ENCODE data around the gene BABAM2. TPM values are rescaled to one million over a fixed set of nuclear protein-coding genes. Genes with fewer than 3 reads are reported as not detected.

BABAM2 gene
- total RNA-seq, 2 experiments from 2014 or later, result 19.7 to 33.2 TPM

DNA sequence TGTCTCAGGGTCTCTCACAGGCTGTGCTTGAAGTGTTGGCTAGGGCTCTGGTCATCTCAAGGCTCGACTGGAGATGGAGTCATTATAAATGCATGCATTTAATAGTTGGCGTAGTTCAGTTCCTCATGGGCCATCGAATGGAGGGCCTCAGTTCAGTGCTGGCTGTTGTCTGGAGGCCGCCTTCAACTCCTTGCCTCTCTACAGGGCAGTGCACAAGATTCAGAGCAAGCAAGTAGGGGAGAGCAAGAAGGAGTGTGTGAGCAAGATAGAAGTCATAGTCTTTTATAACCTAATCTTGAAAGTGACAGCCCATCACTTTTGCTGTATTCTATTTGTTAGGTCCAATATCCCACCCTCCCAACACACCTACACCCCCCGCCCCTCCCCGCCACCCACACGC lies 137.5 kb downstream of the BABAM2 start:
- Histone ChIP-seq H3K36me3 (ENCODE audit: insufficient read depth, low read length) (no peaks in the 10 kb centered on the region), H3K79me2 (ENCODE audit: insufficient read depth, low read depth, low read length) (no peaks in the 10 kb centered on the region), H3K4me2 (ENCODE audit: low read length) (no peak overlapping the region), H3K4me3 (ENCODE audit: low read depth, low read length, poor library complexity, severe bottlenecking) (no peak overlapping the region), H3K9me2 (ENCODE audit: insufficient read depth, low read length) (no peaks in the 10 kb centered on the region), H4K20me1 (ENCODE audit: insufficient read depth, low read length) (no peaks in the 10 kb centered on the region), H3K9me3 (ENCODE audit: low read length) (no peaks in the 10 kb centered on the region), H3K4me1 (ENCODE audit: insufficient read depth, low read length, poor library complexity, severe bottlenecking) (no peaks in the 10 kb centered on the region), H3K27ac (ENCODE audit: low read depth, low read length, poor library complexity, severe bottlenecking) (no peak overlapping the region), H2AFZ (ENCODE audit: low read length) (no peak overlapping the region)
- no peak for TF ChIP-seq EZH2phosphoT487 (IDR thresholded peaks at IDR 0.05; ENCODE audit: borderline replicate concordance, low read depth, low read length)
- TF ChIP-seq, protein P1, sequence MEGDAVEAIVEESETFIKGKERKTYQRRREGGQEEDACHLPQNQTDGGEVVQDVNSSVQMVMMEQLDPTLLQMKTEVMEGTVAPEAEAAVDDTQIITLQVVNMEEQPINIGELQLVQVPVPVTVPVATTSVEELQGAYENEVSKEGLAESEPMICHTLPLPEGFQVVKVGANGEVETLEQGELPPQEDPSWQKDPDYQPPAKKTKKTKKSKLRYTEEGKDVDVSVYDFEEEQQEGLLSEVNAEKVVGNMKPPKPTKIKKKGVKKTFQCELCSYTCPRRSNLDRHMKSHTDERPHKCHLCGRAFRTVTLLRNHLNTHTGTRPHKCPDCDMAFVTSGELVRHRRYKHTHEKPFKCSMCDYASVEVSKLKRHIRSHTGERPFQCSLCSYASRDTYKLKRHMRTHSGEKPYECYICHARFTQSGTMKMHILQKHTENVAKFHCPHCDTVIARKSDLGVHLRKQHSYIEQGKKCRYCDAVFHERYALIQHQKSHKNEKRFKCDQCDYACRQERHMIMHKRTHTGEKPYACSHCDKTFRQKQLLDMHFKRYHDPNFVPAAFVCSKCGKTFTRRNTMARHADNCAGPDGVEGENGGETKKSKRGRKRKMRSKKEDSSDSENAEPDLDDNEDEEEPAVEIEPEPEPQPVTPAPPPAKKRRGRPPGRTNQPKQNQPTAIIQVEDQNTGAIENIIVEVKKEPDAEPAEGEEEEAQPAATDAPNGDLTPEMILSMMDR (conservative IDR thresholded peaks at IDR 0.05; ENCODE audit: low read length), result no peak
- no TSS peak for BruUV-seq (replicated peaks)
- ChIA-PET CTCF (ENCODE audit: unreplicated experiment) (no interaction called here), POLR2A (no interaction called here)
- no peak for DNase-seq (ENCODE audit: low spot score)
- intact Hi-C loops (cut with micrococcal nuclease; ENCODE audit: unreplicated experiment), result no loop called here

DNA sequence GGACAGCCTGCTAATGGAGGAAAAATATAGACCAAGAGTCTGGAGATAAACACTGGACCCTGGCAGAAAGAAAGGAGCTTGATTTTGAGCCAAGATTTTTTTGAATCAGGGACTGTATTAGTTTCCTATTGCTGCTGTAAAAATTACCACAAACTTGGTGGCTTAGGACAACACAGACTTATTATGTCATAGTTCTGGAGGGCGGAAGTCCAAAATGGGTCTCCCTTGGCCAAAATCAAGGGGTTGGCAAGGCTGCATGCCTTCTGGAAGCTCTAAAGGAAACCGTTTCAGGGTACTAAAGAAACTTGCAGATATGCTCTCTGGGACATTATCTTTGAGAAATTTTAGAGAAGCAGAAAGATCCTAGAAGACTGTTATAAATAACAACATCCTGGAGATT lies 140.1 kb downstream of the BABAM2 start:
- Histone ChIP-seq H3K4me3 (ENCODE audit: low read depth, low read length, poor library complexity, severe bottlenecking) (no peak overlapping the region), H3K4me1 (ENCODE audit: insufficient read depth, low read length, poor library complexity, severe bottlenecking) (no peaks in the 10 kb centered on the region), H3K9me2 (ENCODE audit: insufficient read depth, low read length) (no peaks in the 10 kb centered on the region), H3K4me2 (ENCODE audit: low read length) (no peak overlapping the region), H2AFZ (ENCODE audit: low read length) (no peak overlapping the region), H3K79me2 (ENCODE audit: insufficient read depth, low read depth, low read length) (no peaks in the 10 kb centered on the region), H3K36me3 (ENCODE audit: insufficient read depth, low read length) (no peaks in the 10 kb centered on the region), H3K27ac (ENCODE audit: low read depth, low read length, poor library complexity, severe bottlenecking) (no peak overlapping the region), H4K20me1 (ENCODE audit: insufficient read depth, low read length) (no peaks in the 10 kb centered on the region), H3K9me3 (ENCODE audit: low read length) (no peaks in the 10 kb centered on the region)
- CTCF ChIA-PET (ENCODE audit: unreplicated experiment), result no interaction called here
- no peak for DNase-seq (ENCODE audit: low spot score)
- no TSS peak for BruUV-seq (replicated peaks)
- TF ChIP-seq, protein P1 (conservative IDR thresholded peaks at IDR 0.05; ENCODE audit: low read length), result no peak
- no peak for TF ChIP-seq EZH2phosphoT487 (IDR thresholded peaks at IDR 0.05; ENCODE audit: borderline replicate concordance, low read depth, low read length)
- POLR2A ChIA-PET, result no interaction called here
- intact Hi-C loops (cut with micrococcal nuclease; ENCODE audit: unreplicated experiment), result no loop called here

DNA sequence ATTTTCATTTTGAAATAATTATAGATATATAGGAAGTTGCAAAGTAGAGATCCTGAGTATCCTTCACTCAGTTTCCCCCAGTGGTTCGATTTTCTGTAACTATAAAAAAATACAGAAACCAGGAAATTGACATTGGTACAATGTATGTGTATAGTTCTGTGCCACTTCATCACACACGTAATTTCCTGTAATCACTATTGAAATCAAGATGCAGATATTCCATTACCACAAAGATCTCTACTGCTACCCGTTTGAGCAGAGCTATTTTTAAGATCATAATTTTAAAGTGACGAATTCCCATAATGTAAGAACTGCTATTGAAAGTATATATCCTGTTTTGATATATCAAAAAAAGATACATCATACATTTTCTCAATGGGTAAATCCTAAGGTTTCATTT lies 142.3 kb downstream of the BABAM2 start:
- CTCF ChIA-PET (ENCODE audit: unreplicated experiment), result no interaction called here
- no peak overlapping the region for H3K4me3 ChIP-seq (ENCODE audit: low read depth, low read length, poor library complexity, severe bottlenecking)

More for the DNA sequence above, 142.3 kb downstream of the BABAM2 start:
- Histone ChIP-seq H3K9me2 (ENCODE audit: insufficient read depth, low read length) (no peaks in the 10 kb centered on the region), H4K20me1 (ENCODE audit: insufficient read depth, low read length) (no peaks in the 10 kb centered on the region), H3K79me2 (ENCODE audit: insufficient read depth, low read depth, low read length) (no peaks in the 10 kb centered on the region), H3K4me2 (ENCODE audit: low read length) (no peak overlapping the region), H3K27ac (ENCODE audit: low read depth, low read length, poor library complexity, severe bottlenecking) (no peak overlapping the region), H3K9me3 (ENCODE audit: low read length) (no peaks in the 10 kb centered on the region), H2AFZ (ENCODE audit: low read length) (no peak overlapping the region), H3K4me1 (ENCODE audit: insufficient read depth, low read length, poor library complexity, severe bottlenecking) (no peaks in the 10 kb centered on the region), H3K36me3 (ENCODE audit: insufficient read depth, low read length) (no peaks in the 10 kb centered on the region)
- no TSS peak for BruUV-seq (replicated peaks)
- POLR2A ChIA-PET, result no interaction called here
- intact Hi-C loops (cut with micrococcal nuclease; ENCODE audit: unreplicated experiment), result no loop called here
- no peak for DNase-seq (ENCODE audit: low spot score)
- TF ChIP-seq, protein P1 (conservative IDR thresholded peaks at IDR 0.05; ENCODE audit: low read length), result no peak
- TF ChIP-seq EZH2phosphoT487 (IDR thresholded peaks at IDR 0.05; ENCODE audit: borderline replicate concordance, low read depth, low read length), result no peak
